SK-N-SH (cell line): ENCODE results near the gene SCEL.

ENCODE experiments used
- CTCF ChIP-seq: fragments of 200-600 bp; sonication (generic); IDR thresholded peaks from 2 replicates; pipeline ENCODE4 v1.6.1; 2017; ENCODE audit warnings: antibody characterized with exemption, mild to moderate bottlenecking, moderate library complexity
- ELF1 ChIP-seq: IDR thresholded peaks from 2 replicates; pipeline ENCODE4 v1.4.0; 2012
- EZH2phosphoT487 ChIP-seq: fragments of 200-600 bp; sonication (generic); IDR thresholded peaks from 2 replicates; pipeline ENCODE4 v1.6.1; 2017; ENCODE audit warnings: low read depth, mixed run types, mild to moderate bottlenecking, antibody characterized with exemption, moderate library complexity, borderline replicate concordance
- NRF1 ChIP-seq: IDR thresholded peaks from 2 replicates; pipeline ENCODE4 v1.6.1; 2012; ENCODE audit warnings: low read depth, mild to moderate bottlenecking, low read length
- RAD21 ChIP-seq: IDR thresholded peaks from 2 replicates; pipeline ENCODE4 v1.6.1; 2012; ENCODE audit warnings: mild to moderate bottlenecking, low read length
- REST ChIP-seq: IDR thresholded peaks from 2 replicates; pipeline ENCODE4 v1.6.1; 2012; ENCODE audit warnings: mild to moderate bottlenecking, low read depth, low read length, moderate library complexity
- SMC3 ChIP-seq: IDR thresholded peaks from 2 replicates; pipeline ENCODE4 v1.6.1; 2012; ENCODE audit warnings: low read depth, low read length, improper control_type of control experiment
- YY1 ChIP-seq: IDR thresholded peaks from 2 replicates; pipeline ENCODE4 v1.4.0; 2012; ENCODE audit warnings: low read depth, mild to moderate bottlenecking

- no peak for TF ChIP-seq CTCF
- TF ChIP-seq RAD21: no peak
- no peak for TF ChIP-seq ELF1
- no peak for TF ChIP-seq EZH2phosphoT487
- no peak for TF ChIP-seq YY1
- TF ChIP-seq REST: no peak
- no peak for TF ChIP-seq NRF1
- TF ChIP-seq SMC3: no peak
Observed at GRCh38 chr13:77494226-77494625, 41.3 kb upstream of the SCEL start.
